Mammary epithelial cell (primary cell): ENCODE data around the gene CHAF1A.

Experiments used
- EZH2 ChIP-seq: IDR thresholded peaks from 2 replicates; pipeline ENCODE4 v1.6.1; 2012; ENCODE audit warnings: low read length, inconsistent platforms, borderline replicate concordance
- TF ChIP-seq, protein P1 (sequence below), 2 donors: IDR thresholded peaks in 1 of 2; conservative IDR thresholded peaks in 1 of 2; 2 replicates each; pipeline ENCODE4 v1.5.1; 2011 to 2012; ENCODE audit warnings: inconsistent platforms in 2 of 2, low read length in 2 of 2, mild to moderate bottlenecking in 2 of 2, control low read depth in 1 of 2, low read depth in 1 of 2; ENCODE audit not compliant: insufficient read depth in 1 of 2; ENCODE audit errors: extremely low read depth in 1 of 2

DNA sequence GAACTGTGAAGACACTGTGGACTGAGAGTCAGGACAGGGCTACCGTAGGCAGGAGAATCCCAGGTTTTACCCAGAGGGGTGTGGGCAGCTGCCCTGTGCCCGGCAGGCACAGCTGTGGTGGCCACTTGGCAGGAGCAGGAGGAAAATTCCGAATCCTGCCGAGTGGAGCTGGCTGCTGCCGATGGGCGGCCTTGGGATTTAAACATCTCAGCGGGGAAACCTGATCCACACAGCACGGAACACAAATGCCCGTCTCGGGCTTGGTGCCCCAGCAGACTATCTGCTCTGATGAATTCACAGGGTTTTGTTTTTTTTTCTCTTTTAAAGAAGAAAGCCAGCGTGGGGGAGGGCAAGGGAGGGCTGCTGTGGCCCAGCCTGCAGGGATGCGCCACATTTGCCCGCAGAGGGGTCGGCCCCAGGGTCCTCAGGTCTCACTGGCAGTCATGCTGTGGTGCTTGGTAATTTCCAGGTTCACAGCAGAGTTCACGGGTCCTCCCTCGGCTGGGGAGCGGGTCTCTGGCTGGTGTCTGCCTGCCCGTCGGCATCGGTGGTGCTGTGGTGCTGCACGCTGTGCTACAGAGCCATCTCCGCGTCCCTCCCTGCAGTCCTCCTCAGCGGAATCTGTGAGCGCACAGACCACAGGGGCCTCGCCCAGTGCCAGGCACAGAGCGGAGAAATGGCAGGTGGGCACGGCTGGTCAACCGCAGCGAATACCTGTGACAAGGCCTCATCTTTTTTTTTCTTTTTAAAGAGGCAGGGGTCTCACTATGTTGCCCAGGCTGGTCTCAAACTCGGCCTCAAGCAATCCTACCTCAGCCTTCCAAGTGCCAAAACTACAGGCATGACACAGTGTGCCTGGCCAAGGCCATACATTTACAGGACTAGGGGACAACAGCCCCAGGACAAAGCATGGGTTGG, 30.9 kb upstream of the CHAF1A start:
- TF ChIP-seq, protein P1, sequence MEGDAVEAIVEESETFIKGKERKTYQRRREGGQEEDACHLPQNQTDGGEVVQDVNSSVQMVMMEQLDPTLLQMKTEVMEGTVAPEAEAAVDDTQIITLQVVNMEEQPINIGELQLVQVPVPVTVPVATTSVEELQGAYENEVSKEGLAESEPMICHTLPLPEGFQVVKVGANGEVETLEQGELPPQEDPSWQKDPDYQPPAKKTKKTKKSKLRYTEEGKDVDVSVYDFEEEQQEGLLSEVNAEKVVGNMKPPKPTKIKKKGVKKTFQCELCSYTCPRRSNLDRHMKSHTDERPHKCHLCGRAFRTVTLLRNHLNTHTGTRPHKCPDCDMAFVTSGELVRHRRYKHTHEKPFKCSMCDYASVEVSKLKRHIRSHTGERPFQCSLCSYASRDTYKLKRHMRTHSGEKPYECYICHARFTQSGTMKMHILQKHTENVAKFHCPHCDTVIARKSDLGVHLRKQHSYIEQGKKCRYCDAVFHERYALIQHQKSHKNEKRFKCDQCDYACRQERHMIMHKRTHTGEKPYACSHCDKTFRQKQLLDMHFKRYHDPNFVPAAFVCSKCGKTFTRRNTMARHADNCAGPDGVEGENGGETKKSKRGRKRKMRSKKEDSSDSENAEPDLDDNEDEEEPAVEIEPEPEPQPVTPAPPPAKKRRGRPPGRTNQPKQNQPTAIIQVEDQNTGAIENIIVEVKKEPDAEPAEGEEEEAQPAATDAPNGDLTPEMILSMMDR (conservative IDR thresholded peaks at IDR 0.05 in 1 of 2, IDR thresholded peaks at IDR 0.05 in 1 of 2; ENCODE audit: extremely low read depth in 1 of 2, insufficient read depth in 1 of 2, low read depth in 1 of 2, low read length in 2 of 2), result no peak
- TF ChIP-seq EZH2, result no peak
